Smooth muscle cell (in vitro differentiated cells): Measurements from ENCODE around the gene CHRD. TPM values are rescaled to one million over a fixed set of nuclear protein-coding genes. Genes with fewer than 3 reads are reported as not detected.

Source experiments
- DNase-seq: peaks from one replicate; lab custom pipeline; 2025; ENCODE audit not compliant: unreplicated experiment; lab: John Stamatoyannopoulos, UW
- H2AFZ ChIP-seq: fragments of 200-600 bp; sonication (generic); 2 replicates; pipeline ENCODE4 v1.6.0; 2016; ENCODE audit warnings: antibody characterized with exemption, low read depth, mild to moderate bottlenecking
- H3F3A ChIP-seq: fragments of 200-600 bp; sonication (generic); 2 replicates; pipeline ENCODE4 v1.6.0; 2017; ENCODE audit warnings: antibody characterized with exemption, low read depth
- H3K27ac ChIP-seq: fragments of 200-600 bp; sonication (generic); 2 replicates; pipeline ENCODE4 v1.5.1; 2016; ENCODE audit warnings: low read depth, mild to moderate bottlenecking
- H3K27me3 ChIP-seq: fragments of 200-600 bp; sonication (generic); 2 replicates; pipeline ENCODE4 v1.6.1; 2016; ENCODE audit warnings: low read depth, mild to moderate bottlenecking
- H3K36me3 ChIP-seq: fragments of 200-600 bp; sonication (generic); 2 replicates; pipeline ENCODE4 v1.5.1; 2016; ENCODE audit warnings: low read depth
- H3K4me1 ChIP-seq: fragments of 200-600 bp; sonication (generic); 2 replicates; pipeline ENCODE4 v1.5.1; 2016; ENCODE audit warnings: low read depth
- H3K4me2 ChIP-seq: fragments of 200-600 bp; sonication (generic); 2 replicates; pipeline ENCODE4 v1.6.0; 2016; ENCODE audit warnings: mild to moderate bottlenecking
- H3K4me3 ChIP-seq: fragments of 200-600 bp; sonication (generic); 2 replicates; pipeline ENCODE4 v1.5.1; 2016; ENCODE audit warnings: mild to moderate bottlenecking
- H3K79me2 ChIP-seq: fragments of 200-600 bp; sonication (generic); 2 replicates; pipeline ENCODE4 v1.6.0; 2016; ENCODE audit warnings: low read depth, mild to moderate bottlenecking
- H3K9ac ChIP-seq: fragments of 200-600 bp; sonication (generic); 2 replicates; pipeline ENCODE4 v1.6.0; 2016; ENCODE audit warnings: low read depth
- H3K9me3 ChIP-seq: fragments of 200-600 bp; sonication (generic); replicated peaks from 2 replicates; pipeline ENCODE4 v1.5.1; 2016; ENCODE audit warnings: low read depth
- H4K20me1 ChIP-seq: fragments of 200-600 bp; sonication (generic); 2 replicates; pipeline ENCODE4 v1.6.0; 2016; ENCODE audit warnings: low read depth
- CTCF ChIP-seq: fragments of 200-600 bp; sonication (generic); IDR thresholded peaks from 2 replicates; pipeline ENCODE4 v1.5.1; 2017; ENCODE audit warnings: borderline replicate concordance, mild to moderate bottlenecking, antibody characterized with exemption; ENCODE audit not compliant: insufficient read depth, poor library complexity, severe bottlenecking
- WGBS: methylation state at CpG from one replicate; pipeline ENCODE4 v1.1.7; 2016; ENCODE audit warnings: low lambda C conversion rate; 5-methylcytosine and 5-hydroxymethylcytosine counted together
- polyA plus RNA-seq: library from polyadenylated mRNA; unstranded; fragments of >200 nt; fragmentation: Nextera tagmentation; extraction: Ambion mirVana; gene quantifications from 2 replicates; pipeline ENCODE4 v1.2.1, GENCODE V29; 2016
- total RNA-seq: library from RNA; depleted of rRNA; stranded (reverse); fragments of >200 nt; gene quantifications from 2 replicates; pipeline ENCODE4 v1.2.3, GENCODE V29; 2014

CHRD gene
- total and polyA plus RNA-seq, 2 experiments from 2014 or later, result 1.5 to 2.5 TPM

- no peak overlapping the region for H3K9ac ChIP-seq
- peaks cover 12% of the 10 kb centered on the region for H4K20me1 ChIP-seq
- H3K27ac ChIP-seq, result no peak overlapping the region
- TF ChIP-seq CTCF, result no peak
- DNase-seq, result no peak
- H3K4me1 ChIP-seq, result peaks cover 8% of the 10 kb centered on the region
- no peaks in the 10 kb centered on the region for H3K27me3 ChIP-seq
- H3F3A ChIP-seq, result peaks cover 11% of the 10 kb centered on the region
- no peaks in the 10 kb centered on the region for H3K9me3 ChIP-seq
- H3K79me2 ChIP-seq, result no peaks in the 10 kb centered on the region
- H2AFZ ChIP-seq, result no peak overlapping the region
- H3K36me3 ChIP-seq, result no peaks in the 10 kb centered on the region
- H3K4me3 ChIP-seq, result no peak overlapping the region
- 93% methylated on average over 15 of the region's 15 CpGs for whole genome bisulfite sequencing
- no peak overlapping the region for H3K4me2 ChIP-seq
Measured at GRCh38 chr3:184352149-184352785, 27.6 kb upstream of the CHRD start.

- H3K27me3 ChIP-seq, result no peaks in the 10 kb centered on the region
- no peak overlapping the region for H2AFZ ChIP-seq
- no peak for TF ChIP-seq CTCF
- H3K27ac ChIP-seq, result no peak overlapping the region
- H3K4me1 ChIP-seq, result peaks cover 6% of the 10 kb centered on the region
- H3K36me3 ChIP-seq, result no peaks in the 10 kb centered on the region
- H4K20me1 ChIP-seq, result peaks cover 8% of the 10 kb centered on the region
- no peak overlapping the region for H3K4me2 ChIP-seq
- H3K9me3 ChIP-seq, result no peaks in the 10 kb centered on the region
- no peaks in the 10 kb centered on the region for H3K79me2 ChIP-seq
- 93% methylated on average over 11 of the region's 11 CpGs for WGBS
- H3K9ac ChIP-seq, result no peak overlapping the region
- H3F3A ChIP-seq, result peaks cover 11% of the 10 kb centered on the region
- DNase-seq, result no peak
- H3K4me3 ChIP-seq, result no peak overlapping the region
Measured at GRCh38 chr3:184352897-184353545, 26.8 kb upstream of the CHRD start.

DNA sequence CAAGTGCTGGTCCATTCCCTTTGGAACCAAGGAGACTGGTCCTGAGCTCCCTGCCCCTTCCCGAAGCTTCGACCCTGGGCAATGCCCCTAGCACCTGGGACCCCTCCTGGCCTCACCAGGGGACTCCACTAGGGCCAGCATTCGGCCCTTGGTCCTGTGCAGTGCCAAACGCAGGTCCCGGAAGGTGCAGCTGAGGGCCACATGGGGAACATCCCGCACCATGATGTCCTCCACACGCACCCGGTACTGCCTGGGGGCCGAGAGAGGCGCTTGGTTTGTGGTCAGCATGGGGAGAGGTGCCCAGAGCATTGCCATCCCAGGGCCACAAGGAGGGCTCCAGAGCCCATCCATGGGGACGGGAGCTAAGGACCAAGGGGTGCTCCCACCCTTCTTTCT lies 26.3 kb upstream of the CHRD start:
- H3K9ac ChIP-seq, result no peak overlapping the region
- no peaks in the 10 kb centered on the region for H3K9me3 ChIP-seq
- H3K79me2 ChIP-seq, result no peaks in the 10 kb centered on the region
- no peaks in the 10 kb centered on the region for H3K36me3 ChIP-seq
- H2AFZ ChIP-seq, result no peak overlapping the region
- no peak for TF ChIP-seq CTCF
- peaks cover under 1% of the 10 kb centered on the region for H3K4me1 ChIP-seq
- no peak overlapping the region for H3K27ac ChIP-seq
- H3F3A ChIP-seq, result peaks cover 7% of the 10 kb centered on the region
- no peak for DNase-seq
- no peak overlapping the region for H3K4me2 ChIP-seq
- WGBS, result 98% methylated on average over 11 of the region's 11 CpGs
- no peak overlapping the region for H3K4me3 ChIP-seq
- H3K27me3 ChIP-seq, result no peaks in the 10 kb centered on the region
- H4K20me1 ChIP-seq, result peaks cover 3% of the 10 kb centered on the region
